ENCODE measurements around the gene DNAJC1.

DNA sequence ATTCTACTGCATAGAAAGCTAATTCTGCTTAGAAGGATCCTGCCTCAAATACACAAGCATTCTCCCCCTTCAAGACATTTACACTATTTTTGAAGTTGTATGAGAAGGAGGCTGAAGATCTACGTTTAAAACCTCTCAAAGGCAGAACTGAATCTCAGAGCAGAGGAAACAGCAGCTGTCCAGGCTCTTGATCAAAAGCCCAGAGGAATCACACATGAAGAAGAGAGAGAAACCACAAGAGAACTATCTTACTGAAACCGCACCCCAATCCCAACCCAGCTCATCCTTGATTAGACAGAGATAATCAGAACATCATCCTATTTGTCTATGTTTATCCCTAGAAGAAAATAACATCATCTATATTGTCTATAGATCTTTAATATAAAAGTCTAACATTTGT, 2.2 kb upstream of the DNAJC1 start:
- TF ChIP-seq, protein P1, sequence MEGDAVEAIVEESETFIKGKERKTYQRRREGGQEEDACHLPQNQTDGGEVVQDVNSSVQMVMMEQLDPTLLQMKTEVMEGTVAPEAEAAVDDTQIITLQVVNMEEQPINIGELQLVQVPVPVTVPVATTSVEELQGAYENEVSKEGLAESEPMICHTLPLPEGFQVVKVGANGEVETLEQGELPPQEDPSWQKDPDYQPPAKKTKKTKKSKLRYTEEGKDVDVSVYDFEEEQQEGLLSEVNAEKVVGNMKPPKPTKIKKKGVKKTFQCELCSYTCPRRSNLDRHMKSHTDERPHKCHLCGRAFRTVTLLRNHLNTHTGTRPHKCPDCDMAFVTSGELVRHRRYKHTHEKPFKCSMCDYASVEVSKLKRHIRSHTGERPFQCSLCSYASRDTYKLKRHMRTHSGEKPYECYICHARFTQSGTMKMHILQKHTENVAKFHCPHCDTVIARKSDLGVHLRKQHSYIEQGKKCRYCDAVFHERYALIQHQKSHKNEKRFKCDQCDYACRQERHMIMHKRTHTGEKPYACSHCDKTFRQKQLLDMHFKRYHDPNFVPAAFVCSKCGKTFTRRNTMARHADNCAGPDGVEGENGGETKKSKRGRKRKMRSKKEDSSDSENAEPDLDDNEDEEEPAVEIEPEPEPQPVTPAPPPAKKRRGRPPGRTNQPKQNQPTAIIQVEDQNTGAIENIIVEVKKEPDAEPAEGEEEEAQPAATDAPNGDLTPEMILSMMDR (conservative IDR thresholded peaks at IDR 0.05) = no peak
- TF ChIP-seq EZH2 (IDR thresholded peaks at IDR 0.05; ENCODE audit: low read depth) = no peak
